SK-MEL-5 (cell line): ENCODE data around the gene FOXN3. TPM values are rescaled to one million over a fixed set of nuclear protein-coding genes. Genes with fewer than 3 reads are reported as not detected.
A peak's percentile ranks its signal among the peaks of the same experiment; 100 is the strongest.
"Not testable (repeated sequence)": the region's sequence is repeated elsewhere in the genome, so short reads cannot be mapped to it uniquely, and the experiment has no call there.

Experiments used
- DNase-seq: peaks from one replicate; pipeline ENCODE4 v3.0.0-alpha.2; 2016; ENCODE audit warnings: low read depth, low spot score
- in situ Hi-C: cut with HindIII; loops from 2 replicates; pipeline ENCODE4 v1.10.0; 2016; ENCODE audit warnings: low sequenced_read_pairs, high pct_unique_total_duplicates, low pct_unique_long_range_greater_than_20kb
- total RNA-seq: library from RNA; depleted of rRNA; stranded (reverse); fragments of >200 nt; shearing (Covaris generic); gene quantifications from 2 replicates; pipeline ENCODE4 v1.2.3, GENCODE V29; 2014

FOXN3 gene
- total RNA-seq, 1 experiment from 2014 or later: 6.2 TPM

DNA sequence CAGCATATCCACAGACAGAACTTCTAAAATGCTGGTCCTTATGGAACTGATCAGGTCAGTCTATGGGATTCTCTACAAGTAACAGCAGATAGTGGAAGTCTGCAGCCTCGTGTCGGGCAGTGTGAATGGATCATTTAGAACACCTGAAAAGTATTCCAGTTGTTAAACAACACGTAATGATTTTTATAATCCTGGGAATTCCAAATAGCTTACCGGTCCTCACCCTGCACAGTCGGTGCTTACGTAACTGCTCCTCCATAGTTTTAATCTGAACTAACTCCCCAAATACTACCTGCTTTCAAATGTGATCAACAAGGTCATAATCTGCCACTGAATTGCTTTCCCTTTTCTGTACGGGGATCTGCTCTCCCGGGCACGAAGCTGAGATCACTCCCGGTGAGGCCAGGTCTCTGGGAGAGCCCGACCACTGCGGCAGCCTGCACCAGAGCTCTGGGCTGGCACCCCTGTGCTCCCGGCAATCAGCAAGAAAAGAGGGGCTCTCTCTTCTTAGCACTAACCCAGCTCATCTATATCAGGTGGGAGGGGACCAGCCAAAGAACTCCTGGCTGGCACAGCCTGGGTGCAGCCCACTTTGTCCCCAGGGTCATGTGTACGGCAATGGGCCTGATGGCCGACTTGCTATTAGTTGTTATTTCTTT is 157.0 kb downstream of the FOXN3 start:
- no peak for DNase-seq
- in situ Hi-C loops: no loop called here

DNA sequence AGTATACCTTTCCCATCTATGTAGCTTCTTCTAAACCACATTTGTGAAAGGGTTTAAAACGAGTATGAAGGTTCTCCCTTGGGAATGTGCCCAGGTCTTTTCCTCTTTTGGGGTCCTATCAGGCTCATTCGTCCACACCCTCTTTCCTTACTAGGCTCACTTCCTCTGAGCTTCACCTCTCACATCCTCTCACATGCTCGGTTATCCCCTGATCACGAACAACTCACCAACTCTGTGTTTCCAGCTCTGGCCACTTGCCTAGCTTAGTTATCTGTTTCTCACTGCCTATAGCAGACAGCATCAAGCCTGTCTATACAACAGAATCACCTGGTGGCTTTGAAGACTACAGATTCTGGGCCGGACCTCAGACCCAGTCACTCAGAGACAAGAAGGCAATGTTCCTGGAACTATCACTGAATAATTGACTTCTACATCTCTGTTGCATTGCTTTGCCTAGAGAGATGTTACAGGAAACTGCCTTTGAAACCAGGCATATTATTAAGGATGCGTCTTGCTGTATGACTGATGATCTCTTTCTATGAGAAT is 158.2 kb downstream of the FOXN3 start:
- in situ Hi-C loops: no loop called here
- no peak for DNase-seq

DNA sequence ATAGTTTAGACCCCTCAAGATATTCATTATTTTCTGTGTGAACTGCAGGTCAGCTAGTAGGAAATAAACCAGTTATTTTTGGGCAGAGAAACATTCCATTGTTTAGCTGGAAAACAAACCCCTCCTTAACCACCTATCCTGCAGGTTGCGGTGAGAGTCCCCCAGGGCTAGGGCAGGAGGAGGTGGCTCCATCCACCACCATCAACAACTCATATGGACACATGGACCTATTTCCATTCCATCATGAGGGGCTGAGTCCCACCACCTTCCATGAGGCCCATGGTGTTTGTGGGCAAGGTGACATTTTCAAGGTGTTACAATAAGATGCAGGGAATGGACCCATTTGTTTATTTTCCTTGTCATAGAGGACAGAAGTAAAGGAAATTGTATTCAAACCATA is 160.1 kb downstream of the FOXN3 start:
- in situ Hi-C loops: no loop called here
- DNase-seq: no peak

DNA sequence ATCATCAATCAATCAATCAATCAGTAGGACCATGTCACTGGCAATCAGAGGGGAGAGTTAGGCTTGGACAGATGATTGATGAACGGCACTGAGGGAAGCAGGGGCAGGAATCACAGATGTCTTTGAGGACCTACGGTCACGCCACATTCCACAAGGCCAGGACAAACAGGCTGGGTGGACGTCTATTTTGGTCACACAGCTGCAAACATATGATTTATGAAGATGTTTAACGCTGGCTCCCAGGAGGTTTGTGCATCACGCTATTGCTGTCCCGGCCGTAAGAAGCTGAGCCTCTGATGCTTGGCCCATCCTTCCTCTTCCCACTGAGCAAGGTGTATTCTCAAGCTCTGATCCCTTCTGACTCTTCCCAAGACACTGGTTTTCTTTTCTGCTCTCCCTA is 160.8 kb downstream of the FOXN3 start:
- in situ Hi-C loops: no loop called here
- no peak for DNase-seq

DNA sequence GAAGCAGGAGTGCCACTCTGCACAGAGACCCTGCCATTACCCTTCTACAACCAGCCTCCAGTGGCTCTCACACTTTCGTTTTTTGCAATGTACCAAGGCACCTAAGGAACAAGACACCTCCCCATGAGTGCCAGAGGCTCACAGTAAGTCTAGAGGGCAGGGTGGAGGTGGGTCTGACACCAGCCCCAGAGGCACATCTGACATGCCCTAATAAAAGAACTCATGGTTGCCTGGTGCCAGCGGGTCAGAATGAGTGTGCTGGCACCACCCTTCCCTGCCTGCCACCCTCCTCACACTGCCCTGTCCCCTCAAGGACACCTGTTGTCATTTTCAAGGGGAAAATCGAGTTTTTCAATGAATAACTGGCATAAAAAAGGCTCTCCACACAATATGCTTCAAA is 161.2 kb downstream of the FOXN3 start:
- no peak for DNase-seq
- in situ Hi-C loops: no loop called here

DNA sequence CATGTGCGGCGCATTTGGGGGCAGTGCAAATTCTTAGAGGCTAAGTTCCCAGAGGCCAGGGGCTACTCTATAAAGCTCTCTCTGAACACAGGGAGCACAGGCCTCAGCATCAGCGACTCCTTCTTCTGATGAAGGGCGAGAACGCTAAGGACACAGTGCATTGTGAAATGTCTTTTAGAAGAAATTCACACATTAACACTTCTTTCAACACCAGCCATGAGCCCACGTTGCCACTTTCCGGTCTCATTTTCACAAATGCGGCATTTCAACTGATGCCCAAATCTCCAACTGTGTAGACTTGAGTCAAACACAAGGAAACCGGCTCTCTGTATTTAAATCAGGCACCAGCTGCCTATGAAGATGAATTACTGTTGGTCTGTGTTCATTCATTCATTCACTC is 162.0 kb downstream of the FOXN3 start:
- DNase-seq: no peak
- in situ Hi-C loops: no loop called here

DNA sequence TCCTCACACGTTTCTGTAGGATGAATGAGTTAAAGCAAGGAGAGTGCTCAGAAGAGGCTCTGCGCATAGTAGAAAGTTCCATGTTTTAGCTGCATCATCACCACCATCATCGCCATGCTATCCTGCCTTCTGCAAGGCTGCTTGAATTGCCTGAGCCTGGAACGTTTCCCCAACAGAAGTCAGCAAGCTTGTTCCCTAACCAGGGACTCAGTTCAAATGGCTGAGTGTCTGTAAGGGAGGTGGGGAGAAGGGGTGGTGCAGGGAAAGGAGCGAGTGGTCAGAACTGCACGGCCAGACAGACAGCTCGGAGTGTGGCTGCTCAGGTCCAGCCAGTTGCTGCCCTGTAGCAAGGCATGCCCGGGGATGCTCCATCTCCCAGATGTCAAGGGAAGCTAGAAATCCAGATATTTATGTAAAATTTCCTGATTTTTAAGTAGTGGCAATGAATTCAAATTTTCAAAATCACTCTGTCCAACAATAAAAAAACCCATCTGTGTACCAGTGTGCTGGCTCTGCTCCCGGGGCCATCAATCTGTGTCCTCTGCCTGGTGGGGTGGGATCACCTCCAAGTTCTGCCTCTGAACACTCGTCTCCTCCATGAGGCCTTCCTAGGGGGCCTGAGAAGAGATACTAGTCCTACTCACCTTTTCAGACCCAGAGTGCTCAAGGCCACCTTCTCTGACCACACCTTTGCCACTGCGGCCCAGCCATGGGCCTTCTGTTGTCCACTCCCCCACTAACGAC is 162.7 kb downstream of the FOXN3 start:
- DNase-seq: no peak
- in situ Hi-C loops: no loop called here

DNA sequence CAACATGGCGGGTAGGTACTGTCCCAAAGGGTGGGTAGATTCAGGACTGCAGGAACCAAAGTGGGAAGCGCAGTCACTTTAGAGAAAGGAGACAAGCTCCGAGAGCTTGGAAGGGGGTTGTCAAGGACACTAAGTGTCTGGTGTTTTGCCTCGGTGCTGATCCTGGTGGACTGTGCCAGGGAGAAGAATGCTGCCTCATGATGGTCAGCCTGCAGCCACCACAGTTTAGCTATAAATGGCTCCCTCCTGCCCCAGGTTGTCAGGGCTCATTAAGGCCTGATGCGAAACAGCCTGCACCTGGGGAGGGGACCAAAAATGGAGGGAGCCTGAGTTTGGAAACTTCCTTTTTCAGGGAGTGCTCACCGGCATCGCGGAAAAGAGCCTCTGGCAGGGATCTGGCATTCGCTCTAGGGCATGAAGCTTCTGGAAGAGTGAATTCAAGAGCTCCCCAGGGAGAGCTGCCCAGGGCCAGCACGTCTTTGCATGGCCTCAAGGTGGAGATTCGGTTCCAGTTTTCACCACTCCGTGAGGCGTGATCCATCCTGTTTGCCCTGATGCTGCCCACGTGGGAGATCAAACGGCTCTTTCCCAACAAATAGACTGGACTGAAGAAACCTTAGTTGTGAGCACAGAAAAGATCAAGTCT is 164.0 kb downstream of the FOXN3 start:
- in situ Hi-C loops: no loop called here
- peak; percentile 6 for DNase-seq

DNA sequence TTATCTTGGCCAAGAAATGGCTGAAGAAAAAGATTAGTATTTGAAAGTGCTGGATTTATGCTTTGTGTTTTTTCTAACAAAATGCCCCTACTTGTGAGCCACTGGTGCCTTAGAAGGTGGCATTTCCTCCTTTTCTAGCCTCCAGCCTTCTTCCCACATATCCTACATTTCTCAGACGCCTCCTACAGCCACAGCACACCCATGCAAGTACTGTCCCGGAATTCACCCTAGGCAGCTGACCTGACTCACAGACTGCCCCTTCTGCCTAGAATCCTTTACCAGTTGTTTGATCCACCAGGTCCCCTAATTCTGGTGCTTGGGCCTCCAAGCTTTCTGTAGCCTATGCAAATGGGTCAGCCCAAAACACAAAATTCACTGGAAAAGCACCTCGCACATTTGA is 166.0 kb downstream of the FOXN3 start:
- in situ Hi-C loops: no loop called here

DNA sequence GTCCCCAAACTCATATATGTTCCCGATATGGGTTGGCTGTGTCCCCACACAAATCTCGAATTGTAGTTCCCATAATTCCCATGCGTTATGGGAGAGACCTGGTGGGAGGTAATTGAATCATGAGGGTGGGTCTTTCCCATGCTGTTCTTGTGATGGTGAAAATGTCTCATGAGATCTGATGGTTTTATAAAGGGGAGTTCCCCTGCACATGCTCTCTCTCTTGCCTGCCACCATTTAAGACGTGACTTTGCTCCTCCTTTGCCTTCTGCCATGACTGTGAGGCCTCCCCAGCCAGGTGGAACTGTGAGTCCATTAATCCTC is 166.4 kb downstream of the FOXN3 start:
- in situ Hi-C loops, DNase-seq: not testable (repeated sequence)

More for the DNA sequence above, 166.0 kb downstream of the FOXN3 start:
- no peak for DNase-seq

DNA sequence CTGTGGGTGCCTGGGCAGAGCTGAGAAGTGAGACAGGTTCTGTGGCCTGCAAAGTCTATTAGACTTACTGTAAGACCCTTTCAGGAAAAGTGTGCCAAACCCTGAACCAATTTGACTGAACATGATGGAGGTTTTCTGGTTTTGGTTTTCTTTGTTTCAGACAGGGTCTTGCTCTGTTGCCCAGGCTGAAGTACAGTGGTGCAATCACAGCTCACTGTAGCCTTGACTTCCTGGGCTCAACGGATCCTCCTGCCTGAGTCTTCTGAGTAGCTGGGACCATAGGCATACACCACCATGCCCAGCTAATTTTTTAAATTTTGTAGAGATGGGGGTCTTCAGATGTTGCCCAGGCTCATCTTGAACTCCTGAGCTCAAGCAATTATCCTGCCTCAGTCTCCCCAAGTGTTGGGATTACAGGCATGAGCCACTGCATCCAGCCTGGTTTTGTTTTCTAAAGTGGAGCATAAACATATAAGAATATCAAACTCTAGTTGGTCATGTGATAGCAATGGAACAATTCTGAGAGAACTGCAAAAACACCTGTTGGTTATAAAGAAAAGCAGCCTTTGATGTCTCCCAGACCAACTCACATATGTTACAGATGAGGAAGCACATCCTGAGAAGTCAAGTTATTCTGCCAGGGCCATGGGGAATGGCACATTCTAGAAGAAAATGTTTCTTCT is 166.9 kb downstream of the FOXN3 start:
- in situ Hi-C loops: no loop called here

DNA sequence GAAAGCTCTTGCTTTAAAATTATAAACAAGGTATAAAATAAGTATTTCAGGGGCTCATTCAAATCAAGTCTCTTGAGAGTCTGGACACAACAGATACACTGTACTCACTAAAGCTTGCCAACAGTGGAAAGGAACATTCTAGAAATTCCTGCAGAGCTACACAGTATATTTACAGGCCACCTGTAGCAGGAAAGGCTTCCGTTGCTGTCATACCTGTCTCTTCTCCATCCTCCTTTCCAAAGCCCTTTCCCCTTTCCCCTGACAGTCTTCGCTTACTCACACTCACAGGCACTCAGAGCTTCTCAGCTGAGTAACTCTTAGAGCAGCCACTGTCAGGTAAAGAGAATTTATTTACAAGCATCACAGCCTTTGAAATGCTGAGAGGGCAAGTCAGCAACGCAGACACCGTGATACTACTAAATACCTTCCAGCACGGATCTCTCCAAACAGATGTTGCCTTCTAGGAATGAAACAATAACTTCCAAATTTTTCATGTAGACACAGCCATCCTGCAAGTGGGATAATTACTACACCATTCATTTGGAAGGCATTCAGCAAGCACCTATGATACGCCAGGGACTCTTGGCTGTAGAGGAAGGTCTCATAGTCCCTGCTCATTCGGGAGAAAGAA is 167.9 kb downstream of the FOXN3 start:
- in situ Hi-C loops: no loop called here
- no peak for DNase-seq

More for the DNA sequence above, 166.9 kb downstream of the FOXN3 start:
- no peak for DNase-seq

DNA sequence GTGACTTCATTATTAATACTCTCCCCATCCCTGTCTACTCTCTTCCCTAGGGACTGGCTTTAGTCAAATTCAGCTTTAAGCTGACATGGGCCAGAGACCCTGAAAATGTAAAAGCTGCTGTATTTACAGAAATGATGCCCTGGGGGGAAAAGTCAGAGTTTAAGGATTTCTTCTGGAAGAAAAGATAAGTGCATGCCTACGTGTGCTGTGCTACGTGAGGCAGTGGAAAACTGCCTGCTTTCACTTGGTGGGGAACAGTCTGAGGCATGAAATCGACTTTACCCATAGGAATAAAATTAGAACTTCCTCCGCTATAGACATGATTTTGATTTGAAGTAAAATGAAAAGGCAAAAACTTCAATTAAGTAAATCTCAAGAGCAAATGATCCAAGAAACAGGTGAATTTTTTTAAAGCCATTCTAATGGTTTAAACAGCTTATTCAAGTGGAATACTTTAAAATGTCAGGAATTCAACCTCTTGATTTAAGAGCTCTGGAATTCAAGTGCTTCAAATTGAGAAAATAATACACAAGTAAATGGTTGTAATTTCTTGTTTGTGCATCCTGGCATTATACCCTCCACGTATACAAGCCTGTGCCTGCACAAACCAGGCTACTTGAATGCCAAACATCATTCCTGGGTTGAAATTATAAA is 168.5 kb downstream of the FOXN3 start:
- in situ Hi-C loops: no loop called here
- no peak for DNase-seq

DNA sequence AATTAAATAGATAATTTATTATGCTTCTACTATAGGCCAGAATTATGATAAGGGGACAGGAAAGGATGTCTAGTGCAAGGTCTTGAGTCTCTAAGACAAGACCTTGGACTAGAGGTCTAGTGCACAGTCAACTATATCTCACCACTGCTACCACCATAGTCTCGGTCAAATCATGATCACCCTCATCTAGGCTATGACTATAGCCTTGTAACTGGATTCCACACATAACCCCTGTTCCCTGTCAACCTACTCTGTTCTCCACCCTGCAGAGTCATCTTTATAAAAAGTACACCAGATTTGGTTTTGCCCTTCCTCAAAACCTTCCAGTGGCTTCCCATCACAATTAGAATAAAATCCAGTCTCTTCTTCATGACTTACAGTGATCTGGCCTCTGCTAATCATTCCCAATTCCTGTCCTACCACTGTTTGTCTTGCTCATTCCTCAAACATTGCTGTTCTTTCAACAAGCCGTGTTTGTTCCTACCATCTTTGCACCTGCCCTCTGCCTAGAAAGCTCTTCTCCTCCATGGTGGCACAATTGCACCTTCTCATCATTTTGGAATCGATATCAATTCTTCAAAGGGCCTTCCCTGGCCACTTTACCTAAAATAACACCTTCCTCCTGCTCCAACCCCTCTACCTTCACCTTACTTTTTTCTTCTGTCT is 169.4 kb downstream of the FOXN3 start:
- in situ Hi-C loops: no loop called here

DNA sequence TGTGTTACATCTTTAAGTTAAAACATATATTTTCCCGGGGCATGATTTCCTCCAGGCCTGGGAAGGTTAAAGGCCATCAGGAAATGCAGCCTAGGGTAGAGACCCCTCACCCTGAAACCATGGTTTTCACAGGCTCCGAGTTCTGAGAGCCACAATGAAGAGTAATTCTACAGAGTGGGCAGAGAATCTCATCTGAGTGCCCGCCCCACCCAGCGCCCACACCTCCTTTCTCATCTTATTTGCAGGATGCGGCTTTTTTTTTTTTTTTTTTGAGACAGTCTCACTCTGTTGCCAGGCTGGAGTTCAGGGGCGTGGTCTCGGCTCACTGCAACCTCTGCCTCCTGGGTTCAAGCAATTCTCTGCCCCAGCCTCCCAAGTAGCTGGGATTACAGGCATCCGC is 170.7 kb downstream of the FOXN3 start:
- in situ Hi-C loops: no loop called here
- no peak for DNase-seq

More for the DNA sequence above, 169.4 kb downstream of the FOXN3 start:
- DNase-seq: no peak

DNA sequence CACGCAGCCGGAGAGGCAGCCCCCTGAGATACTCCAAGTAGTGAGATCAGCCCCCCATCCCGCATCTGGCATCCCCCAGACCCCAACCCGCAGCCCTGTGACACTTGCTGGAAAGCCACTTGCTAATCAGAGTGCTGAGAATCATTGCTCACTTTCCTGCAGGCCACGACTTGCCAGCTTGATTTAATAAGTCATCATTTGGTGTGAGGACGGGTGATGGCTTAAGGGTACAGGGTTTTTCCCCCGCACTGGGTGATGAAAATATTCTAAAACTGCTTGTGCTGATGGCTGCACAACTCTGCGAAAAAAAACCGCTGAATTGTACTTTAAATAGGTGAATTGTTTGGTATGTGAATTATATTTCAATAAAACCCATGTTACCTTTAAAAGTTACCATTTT is 171.2 kb downstream of the FOXN3 start:
- in situ Hi-C loops: no loop called here
- DNase-seq: no peak

DNA sequence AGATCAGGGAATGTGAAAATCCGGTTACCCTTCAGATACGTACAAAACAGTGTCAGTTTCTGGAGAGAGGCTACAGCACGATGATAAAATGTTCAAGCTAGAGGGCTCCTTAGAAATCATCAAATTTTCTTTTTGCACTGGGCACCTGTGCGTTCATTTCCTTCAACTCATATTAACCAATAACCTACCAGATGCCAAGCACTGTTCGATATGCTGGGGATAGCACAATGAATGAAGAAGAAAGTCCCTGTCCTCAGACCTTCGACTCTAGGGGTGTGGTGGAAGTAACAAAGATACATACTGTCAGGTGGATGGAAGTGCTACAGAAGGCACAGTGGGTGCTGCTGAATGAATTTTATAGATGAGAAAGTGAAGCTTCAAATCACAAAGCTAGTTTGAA is 172.3 kb downstream of the FOXN3 start:
- in situ Hi-C loops: no loop called here

More for the DNA sequence above, 172.3 kb downstream of the FOXN3 start:
- no peak for DNase-seq
